AG09319 (cell line): Measurements from ENCODE around the gene AMIGO3.
"Not testable (repeated sequence)": the region's sequence is repeated elsewhere in the genome, so short reads cannot be mapped to it uniquely, and the experiment has no call there.

ENCODE experiments used
- DNase-seq: peaks from one replicate; pipeline ENCODE4 v3.0.0-alpha.2; 2010; ENCODE audit warnings: low read depth; ENCODE audit errors: extremely low read depth
- TF ChIP-seq, protein P1 (sequence below): IDR thresholded peaks from 2 replicates; pipeline ENCODE4 v1.5.1; 2011; ENCODE audit warnings: low read depth, mild to moderate bottlenecking, inconsistent platforms, low read length, moderate library complexity

Gene AMIGO3

GRCh38 chr3:49689046-49689907 lies 30.2 kb downstream of the AMIGO3 start, which contains the start of the genes MST1 and RNF123:
Gene MST1 (minus strand): TSS chr3:49689474. CDS start chr3:49688691, 783 bp downstream.
Gene RNF123 (plus strand): TSS chr3:49689557. CDS start chr3:49691166, 1,609 bp downstream.
- DNase-seq: peak; percentile 73
- TF ChIP-seq, protein P1, sequence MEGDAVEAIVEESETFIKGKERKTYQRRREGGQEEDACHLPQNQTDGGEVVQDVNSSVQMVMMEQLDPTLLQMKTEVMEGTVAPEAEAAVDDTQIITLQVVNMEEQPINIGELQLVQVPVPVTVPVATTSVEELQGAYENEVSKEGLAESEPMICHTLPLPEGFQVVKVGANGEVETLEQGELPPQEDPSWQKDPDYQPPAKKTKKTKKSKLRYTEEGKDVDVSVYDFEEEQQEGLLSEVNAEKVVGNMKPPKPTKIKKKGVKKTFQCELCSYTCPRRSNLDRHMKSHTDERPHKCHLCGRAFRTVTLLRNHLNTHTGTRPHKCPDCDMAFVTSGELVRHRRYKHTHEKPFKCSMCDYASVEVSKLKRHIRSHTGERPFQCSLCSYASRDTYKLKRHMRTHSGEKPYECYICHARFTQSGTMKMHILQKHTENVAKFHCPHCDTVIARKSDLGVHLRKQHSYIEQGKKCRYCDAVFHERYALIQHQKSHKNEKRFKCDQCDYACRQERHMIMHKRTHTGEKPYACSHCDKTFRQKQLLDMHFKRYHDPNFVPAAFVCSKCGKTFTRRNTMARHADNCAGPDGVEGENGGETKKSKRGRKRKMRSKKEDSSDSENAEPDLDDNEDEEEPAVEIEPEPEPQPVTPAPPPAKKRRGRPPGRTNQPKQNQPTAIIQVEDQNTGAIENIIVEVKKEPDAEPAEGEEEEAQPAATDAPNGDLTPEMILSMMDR: peak; percentile 46

- DNase-seq: not testable (repeated sequence)
These were observed 31.0 kb downstream of the AMIGO3 start for GRCh38 chr3:49688338-49689045.

DNA sequence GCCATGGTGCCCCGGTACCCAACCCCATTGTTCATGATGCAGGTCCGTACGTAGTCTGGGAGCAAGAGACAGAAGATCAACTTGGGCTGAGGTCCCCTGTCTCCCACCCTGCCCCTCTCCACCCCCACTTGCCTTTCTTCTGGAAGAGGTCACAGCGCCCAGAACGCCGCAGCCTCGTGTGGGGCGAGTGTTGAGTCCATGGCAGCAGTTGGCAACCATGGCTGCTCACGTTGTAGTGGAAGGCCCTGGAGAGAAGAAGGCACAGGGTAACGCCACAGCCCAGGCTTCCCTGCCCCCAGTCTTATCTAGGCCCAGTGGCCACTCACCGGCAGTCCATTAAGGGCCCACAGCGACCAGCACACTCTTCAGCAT lies 32.1 kb downstream of the AMIGO3 start:
- not testable (repeated sequence) for DNase-seq

GRCh38 chr3:49686769-49687423 lies 32.6 kb downstream of the AMIGO3 start:
- not testable (repeated sequence) for DNase-seq

DNA sequence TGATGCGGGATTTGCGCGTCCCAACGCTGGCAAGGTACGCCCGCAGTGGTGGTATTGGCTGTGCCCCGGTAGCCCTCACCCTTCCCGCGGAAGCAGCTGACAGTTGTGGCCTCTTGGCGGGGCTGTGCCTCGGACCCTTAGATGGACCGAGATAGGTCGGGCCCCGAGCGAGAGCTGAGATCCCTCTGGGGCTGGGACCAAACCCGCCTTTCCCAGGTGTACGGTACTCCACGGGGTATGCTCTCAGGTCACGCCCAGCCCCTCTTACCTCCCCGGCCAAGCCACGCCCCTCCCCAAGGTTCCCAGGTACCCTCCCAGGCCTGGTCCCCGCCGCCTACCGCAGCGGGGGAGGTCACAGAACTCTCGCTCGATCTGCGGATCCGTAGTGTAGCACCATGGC lies 33.1 kb downstream of the AMIGO3 start:
- DNase-seq: not testable (repeated sequence)

- DNase-seq: not testable (repeated sequence)
These were observed 33.6 kb downstream of the AMIGO3 start for GRCh38 chr3:49685846-49686245.

DNA sequence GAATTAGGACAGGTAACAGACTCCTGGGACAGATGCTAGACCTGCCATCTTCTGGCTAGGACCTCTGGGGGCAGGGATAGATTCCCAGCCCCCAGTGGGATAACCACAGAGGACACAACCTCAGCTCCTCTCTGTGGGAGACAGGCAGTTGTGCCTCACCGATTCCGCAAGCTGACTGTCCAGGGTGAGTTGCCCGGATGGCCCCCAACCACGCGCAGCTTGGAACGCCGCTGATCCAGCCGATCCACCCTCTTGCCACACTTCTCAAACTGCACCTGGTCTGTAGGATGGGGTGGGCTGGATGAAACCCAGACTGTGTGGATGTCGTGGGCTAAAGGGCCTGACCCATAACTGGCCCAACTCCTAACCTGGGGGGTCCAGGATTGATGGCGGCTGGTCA lies 34.4 kb downstream of the AMIGO3 start:
- not testable (repeated sequence) for DNase-seq

DNA sequence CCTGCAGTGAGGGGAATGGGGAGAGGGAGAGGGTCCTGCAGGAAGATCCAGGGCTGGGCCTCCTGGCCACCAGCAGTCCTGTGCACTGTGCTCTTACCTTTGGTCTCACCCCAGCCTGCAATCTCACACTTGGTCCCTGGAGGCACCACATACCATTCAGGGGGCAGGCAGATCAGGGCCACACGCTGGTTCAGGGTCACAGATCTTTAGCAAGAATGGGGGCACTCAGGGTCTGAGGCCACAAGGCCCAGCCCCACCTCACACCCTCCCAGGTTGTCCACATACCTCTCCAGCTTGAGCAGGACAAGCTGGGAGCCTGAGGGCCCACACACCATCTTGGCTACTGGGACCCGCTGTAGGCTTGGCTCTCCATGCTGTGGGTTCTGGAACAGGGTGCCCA lies 35.0 kb downstream of the AMIGO3 start:
- not testable (repeated sequence) for DNase-seq

- DNase-seq: no peak
- TF ChIP-seq, protein P1: no peak
These were observed 36.3 kb downstream of the AMIGO3 start for GRCh38 chr3:49683162-49683561.

- TF ChIP-seq, protein P1: no peak
- no peak for DNase-seq
These were observed 37.9 kb downstream of the AMIGO3 start for GRCh38 chr3:49681543-49681942.

- TF ChIP-seq, protein P1: no peak
- no peak for DNase-seq
These were observed 38.3 kb downstream of the AMIGO3 start for GRCh38 chr3:49681232-49681522.
